ENCODE results near the gene FMO5.

GRCh38 chr1:147215540-147215916, 9.6 kb downstream of the FMO5 start:
- TF ChIP-seq CTCF (conservative IDR thresholded peaks at IDR 0.05; ENCODE audit: low read depth in 2 of 2) = no peak
- no peak for TF ChIP-seq POLR2AphosphoS5 (IDR thresholded peaks at IDR 0.05; ENCODE audit: low read depth)
- TF ChIP-seq EZH2 (IDR thresholded peaks at IDR 0.05; ENCODE audit: low read depth, unreplicated experiment) = no peak
- TF ChIP-seq EZH2phosphoT487 (IDR thresholded peaks at IDR 0.05; ENCODE audit: unreplicated experiment) = no peak
- no peak for TF ChIP-seq REST (IDR thresholded peaks at IDR 0.05; ENCODE audit: unreplicated experiment)
- no peak for TF ChIP-seq CREB1 (CRISPR knock-in tag; IDR thresholded peaks at IDR 0.05; ENCODE audit: low read depth)

Measured in GM23338 (cell line).